GM23338 (cell line): ENCODE data around the gene ZFHX3. TPM values are rescaled to one million over a fixed set of nuclear protein-coding genes. Genes with fewer than 3 reads are reported as not detected.

Experiments
- ATAC-seq: fragments of 200-7000 bp; cut with Tn5 transposase; 3 replicates; pipeline ENCODE4 v1.9.1; 2020
- DNase-seq: peaks from one replicate; pipeline ENCODE4 v3.0.0-alpha.2; 2015; ENCODE audit warnings: low spot score
- H2AFZ ChIP-seq: fragments of 200-600 bp; sonication (generic); 2 replicates; pipeline ENCODE4 v1.8.0; 2016; ENCODE audit warnings: antibody characterized with exemption, mild to moderate bottlenecking, moderate library complexity
- H3F3A ChIP-seq: fragments of 200-600 bp; sonication (generic); replicated peaks from 2 replicates; pipeline ENCODE4 v1.8.0; 2017; ENCODE audit warnings: antibody characterized with exemption, mixed run types, low read depth
- H3K27ac ChIP-seq: fragments of 200-600 bp; sonication (generic); 2 replicates; pipeline ENCODE4 v1.6.1; 2016; ENCODE audit warnings: low read depth
- H3K27me3 ChIP-seq: fragments of 200-600 bp; sonication (generic); 2 replicates; pipeline ENCODE4 v1.8.0; 2016; ENCODE audit warnings: mild to moderate bottlenecking, mixed run types, moderate library complexity; ENCODE audit not compliant: insufficient read depth
- H3K36me3 ChIP-seq: fragments of 200-600 bp; sonication (generic); 2 replicates; pipeline ENCODE4 v1.8.0; 2016; ENCODE audit warnings: mild to moderate bottlenecking; ENCODE audit not compliant: insufficient read depth
- H3K4me1 ChIP-seq: fragments of 200-600 bp; sonication (generic); 2 replicates; pipeline ENCODE4 v1.8.0; 2016; ENCODE audit warnings: mild to moderate bottlenecking, moderate library complexity; ENCODE audit not compliant: insufficient read depth
- H3K4me2 ChIP-seq: fragments of 200-600 bp; sonication (generic); 2 replicates; pipeline ENCODE4 v1.7.1; 2017; ENCODE audit warnings: mixed run types
- H3K4me3 ChIP-seq: fragments of 200-600 bp; sonication (generic); 2 replicates; pipeline ENCODE4 v1.6.1; 2016; ENCODE audit warnings: mixed run types
- H3K79me2 ChIP-seq: fragments of 200-600 bp; sonication (generic); replicated peaks from 2 replicates; pipeline ENCODE4 v1.8.0; 2017; ENCODE audit warnings: mild to moderate bottlenecking; ENCODE audit not compliant: insufficient read depth
- H3K9me2 ChIP-seq: fragments of 200-600 bp; sonication (generic); 2 replicates; pipeline ENCODE4 v1.8.0; 2017; ENCODE audit not compliant: insufficient read depth
- H4K20me1 ChIP-seq: fragments of 200-600 bp; sonication (generic); replicated peaks from 2 replicates; pipeline ENCODE4 v1.8.0; 2017; ENCODE audit warnings: mild to moderate bottlenecking; ENCODE audit not compliant: insufficient read depth
- H3K27ac Mint-ChIP-seq: 2 replicates; pipeline ENCODE4 v1.8.0; 2020; ENCODE audit warnings: inconsistent platforms, mild to moderate bottlenecking, moderate library complexity, mixed read lengths
- H3K27me3 Mint-ChIP-seq: 3 replicates; pipeline ENCODE4 v1.8.0; 2022; ENCODE audit warnings: low read depth, mild to moderate bottlenecking, moderate library complexity, mixed read lengths, inconsistent platforms; ENCODE audit not compliant: insufficient read depth, poor library complexity
- H3K36me3 Mint-ChIP-seq: 3 replicates; pipeline ENCODE4 v1.8.0; 2021; ENCODE audit warnings: low read depth, mild to moderate bottlenecking, inconsistent platforms, moderate library complexity, mixed read lengths
- H3K4me1 Mint-ChIP-seq: 3 replicates; pipeline ENCODE4 v1.8.0; 2020; ENCODE audit warnings: mild to moderate bottlenecking, inconsistent platforms, mixed read lengths
- H3K4me3 Mint-ChIP-seq: 3 replicates; pipeline ENCODE4 v1.8.0; 2021; ENCODE audit warnings: moderate library complexity, mild to moderate bottlenecking, inconsistent platforms, mixed read lengths
- H3K9me3 Mint-ChIP-seq: 3 replicates; pipeline ENCODE4 v1.8.0; 2020; ENCODE audit warnings: moderate library complexity, mild to moderate bottlenecking, inconsistent platforms, mixed read lengths
- EZH2 ChIP-seq: fragments of 200-600 bp; sonication (generic); IDR thresholded peaks from one replicate; pipeline ENCODE4 v1.8.0; 2017; ENCODE audit warnings: antibody characterized with exemption, mild to moderate bottlenecking, low read depth; ENCODE audit not compliant: unreplicated experiment
- EZH2phosphoT487 ChIP-seq: fragments of 200-600 bp; sonication (generic); IDR thresholded peaks from one replicate; pipeline ENCODE4 v1.8.1; 2018; ENCODE audit warnings: antibody characterized with exemption; ENCODE audit not compliant: unreplicated experiment
- JUNB ChIP-seq: IDR thresholded peaks from one replicate; pipeline ENCODE4 v1.6.1; 2016; ENCODE audit warnings: antibody characterized with exemption; ENCODE audit not compliant: unreplicated experiment
- POLR2AphosphoS5 ChIP-seq: IDR thresholded peaks from 2 replicates; pipeline ENCODE4 v1.6.1; 2016; ENCODE audit warnings: antibody characterized with exemption, low read depth
- ZNF114 ChIP-seq: fragments of 250-450 bp; sonication (Bioruptor Pico); IDR thresholded peaks from 2 replicates; pipeline ENCODE4 v1.5.0; 2020; ENCODE audit warnings: mild to moderate bottlenecking, moderate library complexity
- ZNF331 ChIP-seq: fragments of 250-450 bp; sonication (Bioruptor Pico); IDR thresholded peaks from 2 replicates; pipeline ENCODE4 v1.5.0; 2020; ENCODE audit warnings: low read depth, mild to moderate bottlenecking, moderate library complexity
- polyA plus RNA-seq: library from polyadenylated mRNA; unstranded; fragments of >200 nt; fragmentation: Nextera tagmentation; extraction: Ambion mirVana; gene quantifications from 2 replicates; pipeline ENCODE4 v1.2.1, GENCODE V29; 2016
- total RNA-seq: library from RNA; depleted of rRNA; stranded (reverse); fragments of >200 nt; shearing (Covaris generic); gene quantifications from 2 replicates; pipeline ENCODE4 v1.2.3, GENCODE V29; 2014
- TF ChIP-seq, protein P1 (sequence below): fragments of 250-450 bp; sonication (Bioruptor Pico); IDR thresholded peaks from 2 replicates; pipeline ENCODE4 v1.5.0; 2020; ENCODE audit warnings: mild to moderate bottlenecking, moderate library complexity

The ZFHX3 gene
- total and polyA plus RNA-seq, 2 experiments from 2014 or later = 1.0 to 1.5 TPM

GRCh38 chr16:72983728-72984350, 64.1 kb downstream of the ZFHX3 start:
- Histone ChIP-seq H3K27ac (no peak overlapping the region), H2AFZ (no peak overlapping the region), H3K9me2 (0 out of 2 replicates have a peak, but pooled peaks cover 4% of the 10 kb centered on the region), H3K36me3 (no peaks in the 10 kb centered on the region), H3K4me1 (peaks cover 4% of the 10 kb centered on the region; the same call in 1 of the 2 replicates), H3F3A (no peaks in the 10 kb centered on the region), H3K27me3 (no peaks in the 10 kb centered on the region), H3K4me3 (no peak overlapping the region), H4K20me1 (no peaks in the 10 kb centered on the region; the same call in 1 of the 2 replicates), H3K79me2 (no peaks in the 10 kb centered on the region), H3K4me2 (no peak overlapping the region)
- no peaks in the 10 kb centered on the region for H3K36me3 Mint-ChIP-seq
- H3K9me3 Mint-ChIP-seq = no peaks in the 10 kb centered on the region
- TF ChIP-seq POLR2AphosphoS5 = no peak
- TF ChIP-seq ZNF331 (CRISPR knock-in tag) = no peak
- no peak for TF ChIP-seq JUNB
- TF ChIP-seq ZNF114 (CRISPR knock-in tag) = no peak
- TF ChIP-seq, protein P1, sequence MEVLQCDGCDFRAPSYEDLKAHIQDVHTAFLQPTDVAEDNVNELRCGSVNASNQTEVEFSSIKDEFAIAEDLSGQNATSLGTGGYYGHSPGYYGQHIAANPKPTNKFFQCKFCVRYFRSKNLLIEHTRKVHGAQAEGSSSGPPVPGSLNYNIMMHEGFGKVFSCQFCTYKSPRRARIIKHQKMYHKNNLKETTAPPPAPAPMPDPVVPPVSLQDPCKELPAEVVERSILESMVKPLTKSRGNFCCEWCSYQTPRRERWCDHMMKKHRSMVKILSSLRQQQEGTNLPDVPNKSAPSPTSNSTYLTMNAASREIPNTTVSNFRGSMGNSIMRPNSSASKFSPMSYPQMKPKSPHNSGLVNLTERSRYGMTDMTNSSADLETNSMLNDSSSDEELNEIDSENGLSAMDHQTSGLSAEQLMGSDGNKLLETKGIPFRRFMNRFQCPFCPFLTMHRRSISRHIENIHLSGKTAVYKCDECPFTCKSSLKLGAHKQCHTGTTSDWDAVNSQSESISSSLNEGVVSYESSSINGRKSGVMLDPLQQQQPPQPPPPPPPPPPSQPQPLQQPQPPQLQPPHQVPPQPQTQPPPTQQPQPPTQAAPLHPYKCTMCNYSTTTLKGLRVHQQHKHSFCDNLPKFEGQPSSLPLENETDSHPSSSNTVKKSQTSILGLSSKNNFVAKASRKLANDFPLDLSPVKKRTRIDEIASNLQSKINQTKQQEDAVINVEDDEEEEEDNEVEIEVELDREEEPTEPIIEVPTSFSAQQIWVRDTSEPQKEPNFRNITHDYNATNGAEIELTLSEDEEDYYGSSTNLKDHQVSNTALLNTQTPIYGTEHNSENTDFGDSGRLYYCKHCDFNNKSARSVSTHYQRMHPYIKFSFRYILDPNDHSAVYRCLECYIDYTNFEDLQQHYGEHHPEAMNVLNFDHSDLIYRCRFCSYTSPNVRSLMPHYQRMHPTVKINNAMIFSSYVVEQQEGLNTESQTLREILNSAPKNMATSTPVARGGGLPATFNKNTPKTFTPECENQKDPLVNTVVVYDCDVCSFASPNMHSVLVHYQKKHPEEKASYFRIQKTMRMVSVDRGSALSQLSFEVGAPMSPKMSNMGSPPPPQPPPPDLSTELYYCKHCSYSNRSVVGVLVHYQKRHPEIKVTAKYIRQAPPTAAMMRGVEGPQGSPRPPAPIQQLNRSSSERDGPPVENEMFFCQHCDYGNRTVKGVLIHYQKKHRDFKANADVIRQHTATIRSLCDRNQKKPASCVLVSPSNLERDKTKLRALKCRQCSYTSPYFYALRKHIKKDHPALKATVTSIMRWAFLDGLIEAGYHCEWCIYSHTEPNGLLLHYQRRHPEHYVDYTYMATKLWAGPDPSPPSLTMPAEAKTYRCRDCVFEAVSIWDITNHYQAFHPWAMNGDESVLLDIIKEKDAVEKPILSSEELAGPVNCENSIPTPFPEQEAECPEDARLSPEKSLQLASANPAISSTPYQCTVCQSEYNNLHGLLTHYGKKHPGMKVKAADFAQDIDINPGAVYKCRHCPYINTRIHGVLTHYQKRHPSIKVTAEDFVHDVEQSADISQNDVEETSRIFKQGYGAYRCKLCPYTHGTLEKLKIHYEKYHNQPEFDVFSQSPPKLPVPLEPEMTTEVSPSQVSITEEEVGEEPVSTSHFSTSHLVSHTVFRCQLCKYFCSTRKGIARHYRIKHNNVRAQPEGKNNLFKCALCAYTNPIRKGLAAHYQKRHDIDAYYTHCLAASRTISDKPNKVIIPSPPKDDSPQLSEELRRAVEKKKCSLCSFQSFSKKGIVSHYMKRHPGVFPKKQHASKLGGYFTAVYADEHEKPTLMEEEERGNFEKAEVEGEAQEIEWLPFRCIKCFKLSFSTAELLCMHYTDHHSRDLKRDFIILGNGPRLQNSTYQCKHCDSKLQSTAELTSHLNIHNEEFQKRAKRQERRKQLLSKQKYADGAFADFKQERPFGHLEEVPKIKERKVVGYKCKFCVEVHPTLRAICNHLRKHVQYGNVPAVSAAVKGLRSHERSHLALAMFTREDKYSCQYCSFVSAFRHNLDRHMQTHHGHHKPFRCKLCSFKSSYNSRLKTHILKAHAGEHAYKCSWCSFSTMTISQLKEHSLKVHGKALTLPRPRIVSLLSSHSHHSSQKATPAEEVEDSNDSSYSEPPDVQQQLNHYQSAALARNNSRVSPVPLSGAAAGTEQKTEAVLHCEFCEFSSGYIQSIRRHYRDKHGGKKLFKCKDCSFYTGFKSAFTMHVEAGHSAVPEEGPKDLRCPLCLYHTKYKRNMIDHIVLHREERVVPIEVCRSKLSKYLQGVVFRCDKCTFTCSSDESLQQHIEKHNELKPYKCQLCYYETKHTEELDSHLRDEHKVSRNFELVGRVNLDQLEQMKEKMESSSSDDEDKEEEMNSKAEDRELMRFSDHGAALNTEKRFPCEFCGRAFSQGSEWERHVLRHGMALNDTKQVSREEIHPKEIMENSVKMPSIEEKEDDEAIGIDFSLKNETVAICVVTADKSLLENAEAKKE (CRISPR knock-in tag) = no peak
- TF ChIP-seq EZH2 = no peak
- no peak for TF ChIP-seq EZH2phosphoT487
- peaks cover 10% of the 10 kb centered on the region for H3K27me3 Mint-ChIP-seq
- peaks cover 4% of the 10 kb centered on the region; the same call in 1 of the 3 replicates for H3K4me1 Mint-ChIP-seq
- no peak overlapping the region for H3K27ac Mint-ChIP-seq
- no peak for DNase-seq
- ATAC-seq = no peak
- H3K4me3 Mint-ChIP-seq = no peak overlapping the region
